SK-N-SH treated with all-trans-retinoic acid at 6 μM for 48 hours (cell line): ENCODE measurements around the gene ABHD17C.

Source experiments
- ATAC-seq: fragments of 200-7000 bp; cut with Tn5 transposase; 3 replicates; pipeline ENCODE4 v1.9.1; 2020; ENCODE audit warnings: mild to moderate bottlenecking, moderate library complexity
- ARNTL ChIP-seq: fragments of 450-650 bp; formaldehyde crosslinking; IDR thresholded peaks from 2 replicates; pipeline ENCODE4 v1.5.0; 2020; ENCODE audit warnings: low read depth, mild to moderate bottlenecking, moderate library complexity, borderline replicate concordance
- BACH2 ChIP-seq: fragments of 250-450 bp; sonication (Bioruptor Pico); IDR thresholded peaks from 2 replicates; pipeline ENCODE4 v1.9.0; 2021; ENCODE audit warnings: mild to moderate bottlenecking, borderline replicate concordance
- CREB5 ChIP-seq: fragments of 250-450 bp; sonication (Bioruptor Pico); IDR thresholded peaks from 2 replicates; pipeline ENCODE4 v1.5.1; 2020; ENCODE audit warnings: low read depth, mild to moderate bottlenecking, moderate library complexity
- CSDC2 ChIP-seq: fragments of 250-450 bp; sonication (Bioruptor Pico); IDR thresholded peaks from 2 replicates; pipeline ENCODE4 v1.5.0; 2020; ENCODE audit warnings: mild to moderate bottlenecking, moderate library complexity
- ESRRG ChIP-seq: fragments of 250-450 bp; sonication (Bioruptor Pico); IDR thresholded peaks from 2 replicates; pipeline ENCODE4 v1.6.1; 2021; ENCODE audit warnings: mild to moderate bottlenecking
- GLIS3 ChIP-seq: fragments of 250-450 bp; sonication (Bioruptor Pico); IDR thresholded peaks from 2 replicates; pipeline ENCODE4 v1.5.0; 2020; ENCODE audit warnings: mild to moderate bottlenecking, moderate library complexity
- ISL1 ChIP-seq: fragments of 250-450 bp; sonication (Bioruptor Pico); IDR thresholded peaks from 2 replicates; pipeline ENCODE4 v2.1.2; 2022; ENCODE audit warnings: mild to moderate bottlenecking, moderate library complexity
- OSR1 ChIP-seq: fragments of 250-450 bp; sonication (Bioruptor Pico); IDR thresholded peaks from 2 replicates; pipeline ENCODE4 v1.8.0; 2022; ENCODE audit warnings: moderate library complexity, mild to moderate bottlenecking, inconsistent platforms
- PATZ1 ChIP-seq: fragments of 250-450 bp; sonication (Bioruptor Pico); IDR thresholded peaks from 2 replicates; pipeline ENCODE4 v1.8.0; 2020; ENCODE audit warnings: mild to moderate bottlenecking, moderate library complexity, borderline replicate concordance
- POU6F1 ChIP-seq: fragments of 250-450 bp; sonication (Bioruptor Pico); IDR thresholded peaks from 2 replicates; pipeline ENCODE4 v1.8.0; 2021; ENCODE audit warnings: low read depth, mild to moderate bottlenecking, moderate library complexity, borderline replicate concordance
- PPARA ChIP-seq: fragments of 250-450 bp; sonication (Bioruptor Pico); IDR thresholded peaks from 2 replicates; pipeline ENCODE4 v1.5.0; 2020; ENCODE audit warnings: mild to moderate bottlenecking, borderline replicate concordance
- RARB ChIP-seq: fragments of 250-450 bp; sonication (Bioruptor Pico); IDR thresholded peaks from 2 replicates; pipeline ENCODE4 v1.8.0; 2021; ENCODE audit warnings: mild to moderate bottlenecking, moderate library complexity
- SNAI2 ChIP-seq: fragments of 250-450 bp; sonication (Bioruptor Pico); IDR thresholded peaks from 2 replicates; pipeline ENCODE4 v1.5.0; 2020; ENCODE audit warnings: mild to moderate bottlenecking, moderate library complexity
- TOX ChIP-seq: fragments of 250-450 bp; sonication (Bioruptor Pico); IDR thresholded peaks from 2 replicates; pipeline ENCODE4 v1.8.0; 2021; ENCODE audit warnings: mild to moderate bottlenecking, moderate library complexity, borderline replicate concordance
- TSHZ2 ChIP-seq: fragments of 250-450 bp; sonication (Bioruptor Pico); IDR thresholded peaks from 2 replicates; pipeline ENCODE4 v1.5.0; 2020; ENCODE audit warnings: mild to moderate bottlenecking, moderate library complexity
- ZC3H10 ChIP-seq: fragments of 250-450 bp; sonication (Bioruptor Pico); IDR thresholded peaks from 2 replicates; pipeline ENCODE4 v1.5.1; 2021; ENCODE audit warnings: mild to moderate bottlenecking, moderate library complexity
- ZFP3 ChIP-seq: fragments of 250-450 bp; sonication (Bioruptor Pico); IDR thresholded peaks from 2 replicates; pipeline ENCODE4 v1.5.0; 2020; ENCODE audit warnings: mild to moderate bottlenecking, moderate library complexity
- ZNF565 ChIP-seq: fragments of 450-650 bp; formaldehyde crosslinking; conservative IDR thresholded peaks from 2 replicates; pipeline ENCODE4 v1.5.0; 2020; ENCODE audit warnings: low read depth, mild to moderate bottlenecking, moderate library complexity
- ZNF70 ChIP-seq: fragments of 450-650 bp; formaldehyde crosslinking; IDR thresholded peaks from 2 replicates; pipeline ENCODE4 v1.5.0; 2020; ENCODE audit warnings: mild to moderate bottlenecking, moderate library complexity
- ZNF8 ChIP-seq: fragments of 450-650 bp; formaldehyde crosslinking; IDR thresholded peaks from 2 replicates; pipeline ENCODE4 v1.5.0; 2020; ENCODE audit warnings: mild to moderate bottlenecking, moderate library complexity
- TF ChIP-seq, protein P1 (sequence below): fragments of 250-450 bp; sonication (Bioruptor Pico); IDR thresholded peaks from 2 replicates; pipeline ENCODE4 v1.5.1; 2021; ENCODE audit warnings: mild to moderate bottlenecking, moderate library complexity

Gene ABHD17C

DNA sequence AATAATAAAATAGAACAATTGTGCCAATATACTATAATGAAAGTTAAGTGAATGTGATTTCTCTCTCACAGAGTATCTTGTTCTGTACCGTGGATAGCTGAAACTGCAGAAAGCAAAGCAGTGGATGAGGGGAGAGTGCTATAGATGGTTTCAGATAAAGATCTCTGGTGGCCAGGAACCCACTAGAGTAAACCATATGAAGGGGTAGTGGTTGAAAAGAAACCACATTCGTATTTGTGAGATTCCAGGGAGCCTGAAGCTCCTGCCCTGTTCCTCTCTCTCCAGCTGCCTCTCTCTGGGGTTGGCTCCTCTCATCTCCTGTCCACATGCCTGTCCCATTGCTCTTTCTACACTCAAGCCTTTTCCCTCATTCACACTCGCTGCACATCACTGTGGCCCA, 8.9 kb downstream of the ABHD17C start:
- TF ChIP-seq RARB = no peak
- TF ChIP-seq BACH2 (CRISPR knock-in tag) = no peak
- no peak for TF ChIP-seq ZNF565
- no peak for TF ChIP-seq CREB5 (CRISPR knock-in tag)
- ATAC-seq = no peak

- no peak for TF ChIP-seq ZNF70
- TF ChIP-seq PPARA (CRISPR knock-in tag) = no peak
- no peak for TF ChIP-seq ZFP3
- TF ChIP-seq, protein P1, sequence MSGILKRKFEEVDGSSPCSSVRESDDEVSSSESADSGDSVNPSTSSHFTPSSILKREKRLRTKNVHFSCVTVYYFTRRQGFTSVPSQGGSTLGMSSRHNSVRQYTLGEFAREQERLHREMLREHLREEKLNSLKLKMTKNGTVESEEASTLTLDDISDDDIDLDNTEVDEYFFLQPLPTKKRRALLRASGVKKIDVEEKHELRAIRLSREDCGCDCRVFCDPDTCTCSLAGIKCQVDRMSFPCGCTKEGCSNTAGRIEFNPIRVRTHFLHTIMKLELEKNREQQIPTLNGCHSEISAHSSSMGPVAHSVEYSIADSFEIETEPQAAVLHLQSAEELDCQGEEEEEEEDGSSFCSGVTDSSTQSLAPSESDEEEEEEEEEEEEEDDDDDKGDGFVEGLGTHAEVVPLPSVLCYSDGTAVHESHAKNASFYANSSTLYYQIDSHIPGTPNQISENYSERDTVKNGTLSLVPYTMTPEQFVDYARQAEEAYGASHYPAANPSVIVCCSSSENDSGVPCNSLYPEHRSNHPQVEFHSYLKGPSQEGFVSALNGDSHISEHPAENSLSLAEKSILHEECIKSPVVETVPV (CRISPR knock-in tag) = no peak
- TF ChIP-seq TOX = no peak
- no peak for TF ChIP-seq CSDC2 (CRISPR knock-in tag)
- no peak for TF ChIP-seq SNAI2 (CRISPR knock-in tag)
- TF ChIP-seq ISL1 (CRISPR knock-in tag) = no peak
- TF ChIP-seq CREB5 (CRISPR knock-in tag) = no peak
- no peak for TF ChIP-seq POU6F1 (CRISPR knock-in tag)
- TF ChIP-seq BACH2 (CRISPR knock-in tag) = no peak
- TF ChIP-seq ZNF8 (CRISPR knock-in tag) = no peak
- no peak for TF ChIP-seq PATZ1 (CRISPR knock-in tag)
- no peak for TF ChIP-seq GLIS3 (CRISPR knock-in tag)
- no peak for TF ChIP-seq TSHZ2 (CRISPR knock-in tag)
- ATAC-seq = no peak
These were observed 11.1 kb downstream of the ABHD17C start for GRCh38 chr15:80706161-80706560.

DNA sequence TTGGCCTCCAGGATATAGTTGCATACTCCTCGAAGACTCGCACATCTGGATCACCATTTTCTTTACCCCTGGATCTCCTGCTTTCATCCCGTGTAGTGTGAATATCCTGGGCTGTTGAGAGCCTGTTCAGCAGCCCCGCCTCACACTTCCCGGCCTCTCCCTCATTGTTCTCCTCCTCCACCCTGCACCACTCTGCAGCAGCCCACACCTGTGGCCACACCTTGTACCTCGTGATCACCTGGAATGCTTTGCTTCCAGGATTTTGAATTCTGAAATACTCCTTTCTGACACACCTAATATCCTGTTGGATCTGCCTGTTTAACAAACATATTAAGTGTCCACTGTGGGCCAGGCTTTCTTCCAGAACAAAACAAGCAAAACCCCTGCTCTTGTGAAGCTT, 14.4 kb downstream of the ABHD17C start:
- no peak for ATAC-seq
- no peak for TF ChIP-seq ISL1 (CRISPR knock-in tag)
- TF ChIP-seq CSDC2 (CRISPR knock-in tag) = no peak
- no peak for TF ChIP-seq OSR1 (CRISPR knock-in tag)
- no peak for TF ChIP-seq GLIS3 (CRISPR knock-in tag)
- no peak for TF ChIP-seq ZNF8 (CRISPR knock-in tag)
- no peak for TF ChIP-seq ZNF70
- no peak for TF ChIP-seq PATZ1 (CRISPR knock-in tag)
- TF ChIP-seq RARB = no peak
- no peak for TF ChIP-seq ZNF565
- TF ChIP-seq ZFP3 = no peak
- TF ChIP-seq CREB5 (CRISPR knock-in tag) = no peak
- TF ChIP-seq ZC3H10 (CRISPR knock-in tag) = no peak
- TF ChIP-seq POU6F1 (CRISPR knock-in tag) = no peak
- no peak for TF ChIP-seq ARNTL (CRISPR knock-in tag)
- TF ChIP-seq BACH2 (CRISPR knock-in tag) = no peak
- TF ChIP-seq ESRRG (CRISPR knock-in tag) = no peak
- no peak for TF ChIP-seq TOX
- TF ChIP-seq SNAI2 (CRISPR knock-in tag) = no peak
